ENCODE data around the gene BABAM2.
"Not testable (repeated sequence)": the region's sequence is repeated elsewhere in the genome, so short reads cannot be mapped to it uniquely, and the experiment has no call there.

Gene BABAM2

GRCh38 chr2:27954221-27954673 is 63.7 kb downstream of the BABAM2 start:
- DNase-seq: no peak

- peak; percentile 19 for DNase-seq
Observed at GRCh38 chr2:27954771-27955383, 64.3 kb downstream of the BABAM2 start.

- DNase-seq: no peak
Observed at GRCh38 chr2:27955384-27956161, 65.0 kb downstream of the BABAM2 start.

- DNase-seq: no peak
Observed at GRCh38 chr2:27956888-27957287, 66.4 kb downstream of the BABAM2 start.

- no peak for DNase-seq
Observed at GRCh38 chr2:27958711-27959378, 68.3 kb downstream of the BABAM2 start.

- DNase-seq: no peak
Observed at GRCh38 chr2:27959496-27959895, 69.0 kb downstream of the BABAM2 start.

GRCh38 chr2:27960237-27960912 is 69.8 kb downstream of the BABAM2 start:
- DNase-seq: no peak

- DNase-seq: no peak
Observed at GRCh38 chr2:27962006-27962405, 71.5 kb downstream of the BABAM2 start.

- no peak for DNase-seq
Observed at GRCh38 chr2:27963472-27963871, 72.9 kb downstream of the BABAM2 start.

GRCh38 chr2:27964067-27964466 is 73.5 kb downstream of the BABAM2 start:
- no peak for DNase-seq

GRCh38 chr2:27965841-27966240 is 75.3 kb downstream of the BABAM2 start:
- no peak for DNase-seq

GRCh38 chr2:27966466-27966865 is 75.9 kb downstream of the BABAM2 start:
- DNase-seq: no peak

GRCh38 chr2:27967076-27967475 is 76.5 kb downstream of the BABAM2 start:
- no peak for DNase-seq

GRCh38 chr2:27968045-27968444 is 77.5 kb downstream of the BABAM2 start:
- DNase-seq: not testable (repeated sequence)

- not testable (repeated sequence) for DNase-seq
Observed at GRCh38 chr2:27968957-27969356, 78.4 kb downstream of the BABAM2 start.

GRCh38 chr2:27972311-27972710 is 81.8 kb downstream of the BABAM2 start:
- no peak for DNase-seq

- DNase-seq: no peak
Observed at GRCh38 chr2:27973592-27973991, 83.1 kb downstream of the BABAM2 start.

- DNase-seq: no peak
Observed at GRCh38 chr2:27976308-27976707, 85.8 kb downstream of the BABAM2 start.

- no peak for DNase-seq
Observed at GRCh38 chr2:27977731-27978312, 87.3 kb downstream of the BABAM2 start.

GRCh38 chr2:27978761-27979160 is 88.2 kb downstream of the BABAM2 start:
- not testable (repeated sequence) for DNase-seq

- DNase-seq: no peak
Observed at GRCh38 chr2:27980242-27980641, 89.7 kb downstream of the BABAM2 start.

- no peak for DNase-seq
Observed at GRCh38 chr2:27984153-27984552, 93.6 kb downstream of the BABAM2 start.

- DNase-seq: no peak
Observed at GRCh38 chr2:27988306-27988705, 97.8 kb downstream of the BABAM2 start.
